Activated naive CD4-positive, alpha-beta T cell treated with anti-CD3 and anti-CD28 coated beads, Interleukin-2, amount 50 U/mL, for 16 hours (primary cell): ENCODE measurements around the gene MAGOH.
A peak's percentile ranks its signal among the peaks of the same experiment; 100 is the strongest.

ENCODE experiments used
- DNase-seq: peaks from one replicate; pipeline ENCODE4 v3.0.0-alpha.2; 2020

MAGOH gene

GRCh38 chr1:53270107-53270506, 31.8 kb upstream of the MAGOH start:
- no peak for DNase-seq

GRCh38 chr1:53267761-53268160, 29.4 kb upstream of the MAGOH start:
- DNase-seq = no peak

GRCh38 chr1:53266038-53266437, 27.7 kb upstream of the MAGOH start:
- no peak for DNase-seq

- DNase-seq = no peak
Observed at GRCh38 chr1:53265581-53265980, 27.3 kb upstream of the MAGOH start.

GRCh38 chr1:53264048-53264447, 25.7 kb upstream of the MAGOH start:
- DNase-seq = no peak

GRCh38 chr1:53262000-53262399, 23.7 kb upstream of the MAGOH start:
- DNase-seq = no peak

DNA sequence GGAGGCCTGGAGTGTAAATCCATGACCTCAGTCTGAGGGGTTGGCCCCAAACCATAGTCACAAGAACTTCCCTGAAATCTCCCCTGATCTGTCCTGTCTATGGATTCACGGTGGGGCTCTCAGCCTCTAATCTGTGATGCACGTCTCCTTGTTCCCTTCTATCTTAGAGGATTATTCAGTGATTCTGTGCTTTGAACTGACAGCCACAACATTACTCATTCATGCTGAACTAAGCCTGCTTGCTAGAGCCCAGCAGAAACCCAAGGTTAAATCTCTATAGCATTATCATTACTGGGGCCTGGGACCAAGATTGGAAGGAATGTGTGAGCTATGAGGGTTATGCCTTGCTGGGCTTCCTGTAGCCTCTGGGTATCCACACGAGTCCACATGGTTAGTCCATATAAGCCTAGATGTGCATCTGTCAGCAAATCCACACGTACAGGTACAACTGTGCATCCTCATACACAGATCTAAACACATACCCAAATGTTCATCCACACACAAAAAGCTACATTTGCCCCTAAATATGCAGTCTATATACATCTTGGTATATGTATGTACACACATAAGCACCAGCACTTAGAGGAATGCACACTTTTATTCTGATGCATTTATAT, 22.4 kb upstream of the MAGOH start:
- no peak for DNase-seq

GRCh38 chr1:53259932-53260331, 21.6 kb upstream of the MAGOH start:
- no peak for DNase-seq

DNA sequence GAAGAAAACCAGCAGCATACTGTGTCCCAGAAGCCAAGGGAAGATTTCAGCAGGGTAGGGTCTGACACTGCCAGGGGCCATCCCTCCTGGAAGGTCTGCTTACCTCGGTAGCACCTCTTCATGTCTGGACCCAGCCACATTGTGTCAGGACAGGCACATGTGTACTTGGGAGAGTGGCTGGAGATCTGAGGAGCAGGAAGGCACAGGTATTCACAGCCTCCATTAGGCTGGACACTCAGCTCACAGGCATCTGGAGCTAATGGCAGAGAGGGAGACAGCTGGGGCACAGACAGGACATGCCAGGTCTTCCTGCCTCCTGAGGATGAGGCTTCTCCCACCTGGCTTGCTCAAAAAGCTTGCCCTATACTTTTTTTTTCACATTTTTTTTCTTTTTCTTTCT, 19.9 kb upstream of the MAGOH start:
- DNase-seq = no peak

DNA sequence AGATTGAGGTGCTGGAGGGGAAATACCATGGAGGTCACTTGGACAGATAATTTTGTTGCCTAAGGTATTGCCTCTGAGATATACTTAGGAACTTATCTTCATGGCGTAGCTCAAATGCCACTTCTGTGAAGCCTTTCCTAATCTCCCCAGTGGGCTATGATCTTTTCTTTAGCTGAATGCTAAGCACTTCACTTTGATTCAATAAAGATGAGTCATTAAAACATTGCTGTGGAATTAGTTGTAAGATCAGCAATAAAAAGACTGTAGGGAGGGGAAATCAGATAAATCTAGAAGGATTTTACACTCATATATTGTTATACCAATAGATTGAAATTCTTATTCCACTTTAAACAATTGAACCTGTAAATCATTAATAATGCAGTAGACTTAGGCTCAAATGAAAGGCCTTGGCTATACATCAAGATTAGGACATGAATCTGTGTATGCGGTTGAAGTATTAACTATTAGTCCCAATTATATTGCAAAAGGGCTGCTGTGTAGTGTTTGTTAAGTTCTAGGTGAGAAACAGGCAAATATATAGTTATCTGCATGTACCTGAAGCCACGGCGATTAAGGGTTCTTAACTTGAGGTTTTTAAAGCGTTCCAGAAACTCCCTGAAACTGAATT, 19.2 kb upstream of the MAGOH start:
- DNase-seq = no peak

DNA sequence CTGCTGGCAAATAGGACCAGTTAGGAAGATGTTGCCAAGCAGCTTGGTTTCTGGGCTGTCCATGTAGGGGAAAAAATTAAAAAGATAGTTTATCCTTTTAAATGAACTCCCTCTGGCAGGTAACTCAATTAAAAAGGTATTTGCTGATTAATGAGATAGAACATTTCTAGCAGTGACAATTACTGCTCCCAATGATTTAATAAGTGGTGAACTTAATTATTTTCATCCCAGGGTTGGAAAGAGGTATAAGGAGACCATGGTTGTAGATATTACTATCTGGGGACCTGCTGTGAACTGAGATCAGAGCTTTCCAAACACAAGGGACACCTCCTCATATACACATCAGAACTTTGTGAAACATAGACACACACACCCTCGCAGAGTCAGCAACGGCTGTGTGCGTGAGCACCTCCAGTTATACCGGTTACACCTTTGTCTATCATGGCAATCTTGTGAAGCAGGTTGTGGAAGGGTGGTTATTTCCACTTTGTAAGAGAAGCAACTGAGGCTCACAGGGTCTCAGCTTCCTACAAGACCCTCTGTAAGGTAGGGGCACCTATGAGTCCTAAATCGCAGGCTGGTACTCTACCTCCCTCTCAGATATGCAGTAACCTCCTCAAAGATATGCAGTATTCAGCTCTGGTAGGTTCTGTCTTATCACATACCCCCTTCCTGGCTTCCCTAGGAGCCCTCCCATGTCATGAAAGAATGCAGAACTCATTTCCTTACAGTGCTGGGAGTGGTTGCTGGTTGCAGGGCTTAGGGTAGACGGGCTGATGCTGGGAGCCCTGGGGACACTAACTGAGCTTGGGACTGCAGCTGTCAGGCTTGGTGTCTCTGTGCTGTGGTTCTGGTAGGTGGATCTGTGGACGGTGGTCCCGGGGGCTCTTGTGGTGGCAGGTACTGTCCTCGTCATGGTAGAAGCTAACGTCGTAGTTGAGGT, 18.5 kb upstream of the MAGOH start:
- no peak for DNase-seq

GRCh38 chr1:53255031-53255430, 16.7 kb upstream of the MAGOH start:
- no peak for DNase-seq

GRCh38 chr1:53254011-53254640, 15.8 kb upstream of the MAGOH start:
- no peak for DNase-seq

DNA sequence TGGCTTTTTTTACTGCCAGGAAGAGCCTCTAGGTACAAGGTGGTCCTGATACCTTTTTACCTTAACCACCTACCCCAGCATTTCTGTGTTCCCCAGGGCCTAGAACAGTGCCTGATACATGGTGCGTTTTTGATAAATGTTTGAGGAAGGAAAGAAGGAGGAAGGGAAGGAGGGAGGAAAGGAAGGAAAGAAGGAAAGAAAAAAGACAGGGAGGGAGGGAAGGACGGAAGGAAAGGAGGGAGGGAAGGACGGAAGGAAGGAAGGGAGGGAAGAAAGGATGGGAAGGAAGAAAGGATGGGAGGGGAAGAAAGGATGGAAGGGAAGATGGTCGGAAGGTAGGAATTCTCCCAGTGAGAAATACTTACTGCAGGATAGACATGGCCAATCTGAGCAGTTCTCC, 12.0 kb upstream of the MAGOH start:
- no peak for DNase-seq

- no peak for DNase-seq
Observed at GRCh38 chr1:53249706-53250105, 11.4 kb upstream of the MAGOH start.

DNA sequence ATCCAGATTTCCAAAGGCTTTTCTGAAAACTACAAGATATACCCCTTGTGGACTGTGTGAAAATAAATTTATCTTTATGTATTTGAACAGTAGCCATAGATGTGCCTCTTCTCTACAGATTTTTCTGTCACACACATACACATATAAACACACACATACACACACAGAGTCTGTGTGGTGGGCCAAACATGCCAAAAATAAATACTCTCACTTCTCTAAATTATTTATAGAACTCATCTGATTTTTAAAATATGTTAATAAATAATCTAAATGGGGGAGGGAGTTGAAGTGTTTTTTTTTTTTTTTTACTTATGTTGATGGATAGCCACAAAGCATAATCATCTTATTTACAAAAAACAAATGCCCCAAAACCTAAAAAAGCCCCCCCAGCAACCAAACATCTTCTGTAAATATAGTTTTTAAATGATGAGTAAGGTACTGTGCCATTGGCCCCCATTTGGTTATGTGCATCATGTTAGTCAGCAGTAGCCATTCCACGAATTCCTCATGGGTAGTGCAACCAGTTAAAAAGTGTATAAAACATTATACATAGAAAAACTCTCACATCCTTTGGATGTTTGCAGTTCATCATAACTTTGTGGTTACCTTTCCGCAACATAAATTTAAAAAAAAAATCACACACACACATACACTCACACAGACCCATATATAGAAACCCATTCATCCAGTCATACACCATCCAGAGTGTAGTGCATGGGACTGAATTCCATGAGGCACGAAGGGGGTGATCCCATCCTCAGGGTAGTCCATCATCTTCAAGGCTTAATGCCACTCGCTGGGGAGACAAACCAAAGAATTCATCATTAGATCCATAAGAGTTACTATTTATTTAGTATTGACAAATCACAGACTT, 8.2 kb upstream of the MAGOH start:
- DNase-seq = no peak

GRCh38 chr1:53244141-53244540, 5.8 kb upstream of the MAGOH start:
- DNase-seq = no peak

GRCh38 chr1:53242381-53242780, 4.1 kb upstream of the MAGOH start:
- no peak for DNase-seq

- DNase-seq = no peak
Observed at GRCh38 chr1:53241828-53242227, 3.5 kb upstream of the MAGOH start.

GRCh38 chr1:53237638-53238037, 680 bp downstream of the MAGOH start:
- no peak for DNase-seq

GRCh38 chr1:53220962-53221286, 17.4 kb downstream of the MAGOH start:
- DNase-seq = no peak

- peak; percentile 97 for DNase-seq
Observed at GRCh38 chr1:53220171-53220961, 18.0 kb downstream of the MAGOH start, which contains the start of gene CZIB. Gene CZIB (minus strand): TSS chr1:53220634. CDS start chr1:53220575, 59 bp downstream.
